Measurements from ENCODE around the gene PSMA1.
A peak's percentile ranks its signal among the peaks of the same experiment; 100 is the strongest.

Gene PSMA1

DNA sequence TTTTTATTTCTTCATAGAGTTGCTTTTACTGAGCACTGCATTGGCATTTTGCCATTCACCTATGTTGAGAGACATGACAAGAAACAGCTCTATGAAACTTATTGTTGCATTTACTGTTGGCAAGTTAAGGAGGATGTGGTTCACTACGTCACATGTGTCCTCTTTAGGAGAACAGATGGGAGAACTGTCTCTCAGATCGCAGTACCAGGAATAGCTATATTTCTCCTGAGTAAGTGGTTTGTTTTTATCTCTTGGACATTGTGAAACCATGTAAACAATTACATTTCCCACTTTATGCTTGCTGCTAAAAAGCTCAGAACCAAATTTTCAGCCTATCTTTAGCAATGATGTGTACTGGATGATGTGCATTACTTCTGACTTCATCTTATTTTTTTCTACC is 34.8 kb upstream of the PSMA1 start:
- TF ChIP-seq, protein P1, sequence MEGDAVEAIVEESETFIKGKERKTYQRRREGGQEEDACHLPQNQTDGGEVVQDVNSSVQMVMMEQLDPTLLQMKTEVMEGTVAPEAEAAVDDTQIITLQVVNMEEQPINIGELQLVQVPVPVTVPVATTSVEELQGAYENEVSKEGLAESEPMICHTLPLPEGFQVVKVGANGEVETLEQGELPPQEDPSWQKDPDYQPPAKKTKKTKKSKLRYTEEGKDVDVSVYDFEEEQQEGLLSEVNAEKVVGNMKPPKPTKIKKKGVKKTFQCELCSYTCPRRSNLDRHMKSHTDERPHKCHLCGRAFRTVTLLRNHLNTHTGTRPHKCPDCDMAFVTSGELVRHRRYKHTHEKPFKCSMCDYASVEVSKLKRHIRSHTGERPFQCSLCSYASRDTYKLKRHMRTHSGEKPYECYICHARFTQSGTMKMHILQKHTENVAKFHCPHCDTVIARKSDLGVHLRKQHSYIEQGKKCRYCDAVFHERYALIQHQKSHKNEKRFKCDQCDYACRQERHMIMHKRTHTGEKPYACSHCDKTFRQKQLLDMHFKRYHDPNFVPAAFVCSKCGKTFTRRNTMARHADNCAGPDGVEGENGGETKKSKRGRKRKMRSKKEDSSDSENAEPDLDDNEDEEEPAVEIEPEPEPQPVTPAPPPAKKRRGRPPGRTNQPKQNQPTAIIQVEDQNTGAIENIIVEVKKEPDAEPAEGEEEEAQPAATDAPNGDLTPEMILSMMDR (IDR thresholded peaks at IDR 0.05), result no peak
- DNase-seq, result no peak
- no peak overlapping the region for H3K4me3 Mint-ChIP-seq
- H3K27me3 Mint-ChIP-seq (ENCODE audit: low read depth, poor library complexity), result no peaks in the 10 kb centered on the region
- no peaks in the 10 kb centered on the region for H3K36me3 Mint-ChIP-seq (ENCODE audit: low read depth)
- no peaks in the 10 kb centered on the region for H3K4me1 Mint-ChIP-seq
- H3K9me3 Mint-ChIP-seq, result no peaks in the 10 kb centered on the region
- no peak overlapping the region for H3K27ac Mint-ChIP-seq

GRCh38 chr11:14552089-14552488 is 31.9 kb upstream of the PSMA1 start:
- DNase-seq, result no peak
- H3K9me3 Mint-ChIP-seq, result no peaks in the 10 kb centered on the region
- H3K27me3 Mint-ChIP-seq (ENCODE audit: low read depth, poor library complexity), result peaks cover 3% of the 10 kb centered on the region
- TF ChIP-seq, protein P1 (IDR thresholded peaks at IDR 0.05), result no peak
- H3K36me3 Mint-ChIP-seq (ENCODE audit: low read depth), result no peaks in the 10 kb centered on the region
- H3K4me1 Mint-ChIP-seq, result no peaks in the 10 kb centered on the region
- no peak overlapping the region for H3K27ac Mint-ChIP-seq
- no peak overlapping the region for H3K4me3 Mint-ChIP-seq

GRCh38 chr11:14551380-14551779 is 31.2 kb upstream of the PSMA1 start:
- no peak overlapping the region for H3K4me3 Mint-ChIP-seq
- TF ChIP-seq, protein P1 (IDR thresholded peaks at IDR 0.05), result no peak
- no peaks in the 10 kb centered on the region for H3K36me3 Mint-ChIP-seq (ENCODE audit: low read depth)
- no peak for DNase-seq
- no peaks in the 10 kb centered on the region for H3K4me1 Mint-ChIP-seq
- H3K9me3 Mint-ChIP-seq, result no peaks in the 10 kb centered on the region
- peaks cover 3% of the 10 kb centered on the region for H3K27me3 Mint-ChIP-seq (ENCODE audit: low read depth, poor library complexity)
- no peak overlapping the region for H3K27ac Mint-ChIP-seq

- Mint-ChIP-seq H3K4me1 (no peaks in the 10 kb centered on the region), H3K36me3 (ENCODE audit: low read depth) (no peaks in the 10 kb centered on the region), H3K4me3 (no peak overlapping the region), H3K9me3 (no peaks in the 10 kb centered on the region), H3K27me3 (ENCODE audit: low read depth, poor library complexity) (peaks cover 3% of the 10 kb centered on the region), H3K27ac (no peak overlapping the region)
- TF ChIP-seq, protein P1 (IDR thresholded peaks at IDR 0.05), result no peak
- DNase-seq, result no peak
Observed at GRCh38 chr11:14549891-14550290, 29.7 kb upstream of the PSMA1 start.

- no peak for DNase-seq
- TF ChIP-seq, protein P1 (IDR thresholded peaks at IDR 0.05), result no peak
- Mint-ChIP-seq H3K4me3 (no peak overlapping the region), H3K36me3 (ENCODE audit: low read depth) (no peaks in the 10 kb centered on the region), H3K27me3 (ENCODE audit: low read depth, poor library complexity) (peaks cover 3% of the 10 kb centered on the region), H3K9me3 (no peaks in the 10 kb centered on the region), H3K4me1 (no peaks in the 10 kb centered on the region), H3K27ac (peak overlapping the region; percentile 7)
Observed at GRCh38 chr11:14547440-14547839, 27.3 kb upstream of the PSMA1 start.

DNA sequence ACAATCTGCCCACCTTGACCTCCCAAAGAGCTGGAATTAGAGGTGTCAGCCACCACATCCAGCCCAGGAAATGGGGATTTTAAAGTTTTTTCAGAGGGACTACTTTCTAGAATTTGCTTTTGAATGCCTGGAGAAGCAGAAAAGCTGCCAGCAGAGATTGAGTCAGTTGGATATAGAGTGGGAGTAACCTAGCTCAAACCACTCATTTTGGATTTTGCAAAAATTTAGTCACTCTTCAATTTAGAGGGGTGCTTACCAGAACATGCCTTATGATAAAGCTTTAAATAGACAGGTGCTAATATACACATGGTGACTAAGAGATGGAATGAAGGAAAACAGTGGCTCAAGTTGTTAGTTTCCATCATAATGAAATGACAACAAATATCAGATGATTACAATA is 26.5 kb upstream of the PSMA1 start:
- H3K27me3 Mint-ChIP-seq (ENCODE audit: low read depth, poor library complexity), result peaks cover 3% of the 10 kb centered on the region
- H3K4me3 Mint-ChIP-seq, result no peak overlapping the region
- H3K27ac Mint-ChIP-seq, result no peak overlapping the region
- no peaks in the 10 kb centered on the region for H3K9me3 Mint-ChIP-seq
- peaks cover 5% of the 10 kb centered on the region for H3K4me1 Mint-ChIP-seq
- H3K36me3 Mint-ChIP-seq (ENCODE audit: low read depth), result no peaks in the 10 kb centered on the region
- TF ChIP-seq, protein P1 (IDR thresholded peaks at IDR 0.05), result no peak
- no peak for DNase-seq

Measured in nephron progenitor cell (in vitro differentiated cells).